PC-3 (cell line): Measurements from ENCODE around the gene DPPA4. TPM values are rescaled to one million over a fixed set of nuclear protein-coding genes. Genes with fewer than 3 reads are reported as not detected.
"Not testable (repeated sequence)": the region's sequence is repeated elsewhere in the genome, so short reads cannot be mapped to it uniquely, and the experiment has no call there.

Experiments used
- ATAC-seq: fragments of 200-7000 bp; cut with Tn5 transposase; 2 replicates; pipeline ENCODE4 v1.9.1; 2020; ENCODE audit warnings: mild to moderate bottlenecking, moderate library complexity
- BruUV-seq: library from RNA; stranded (reverse); fragments of 400-500 nt; replicated peaks from 2 replicates; lab custom pipeline; 2021; lab: Mats Ljungman, UMichigan
- CTCF ChIA-PET: fragments of 300-600 bp; sonication (Branson Sonifier 250); formaldehyde crosslinking; loops from one replicate; lab custom pipeline; 2022; ENCODE audit warnings: antibody characterized with exemption; lab: Charles Lee
- POLR2A ChIA-PET: fragments of 300-600 bp; sonication (Branson Sonifier 250); formaldehyde crosslinking; loops from one replicate; lab custom pipeline; 2022; ENCODE audit warnings: antibody characterized with exemption; ENCODE audit not compliant: unreplicated experiment; lab: Charles Lee
- DNase-seq: peaks from one replicate; pipeline ENCODE4 v3.0.0-alpha.2; 2015
- H2AFZ ChIP-seq: fragments of 300-600 bp; sonication (generic); 2 replicates; pipeline ENCODE4 v1.6.0; 2016; ENCODE audit warnings: antibody characterized with exemption, low read length
- H3F3A ChIP-seq: fragments of 300-600 bp; sonication (generic); one replicate; pipeline ENCODE4 v1.6.0; 2017; ENCODE audit warnings: antibody characterized with exemption, low read length, control low read depth, mild to moderate bottlenecking; ENCODE audit not compliant: unreplicated experiment
- H3K27ac ChIP-seq: fragments of 300-600 bp; sonication (generic); 2 replicates; pipeline ENCODE4 v1.5.1; 2016; ENCODE audit warnings: mild to moderate bottlenecking, low read length
- H3K27me3 ChIP-seq: fragments of 300-600 bp; sonication (generic); 2 replicates; pipeline ENCODE4 v1.6.1; 2016; ENCODE audit warnings: low read length, mixed read lengths
- H3K36me3 ChIP-seq: fragments of 300-600 bp; sonication (generic); 2 replicates; pipeline ENCODE4 v1.6.1; 2016; ENCODE audit warnings: low read depth, mixed run types, low read length, mixed read lengths
- H3K4me1 ChIP-seq: fragments of 300-600 bp; sonication (generic); 2 replicates; pipeline ENCODE4 v1.5.1; 2016; ENCODE audit warnings: low read length; ENCODE audit not compliant: insufficient read depth
- H3K4me2 ChIP-seq: fragments of 300-600 bp; sonication (generic); 2 replicates; pipeline ENCODE4 v1.6.0; 2016; ENCODE audit warnings: low read length
- H3K4me3 ChIP-seq: fragments of 300-600 bp; sonication (generic); 2 replicates; pipeline ENCODE4 v1.5.1; 2016; ENCODE audit warnings: mild to moderate bottlenecking, low read length, mixed read lengths
- H3K79me2 ChIP-seq: fragments of 300-600 bp; sonication (generic); 2 replicates; pipeline ENCODE4 v1.6.1; 2017; ENCODE audit warnings: low read length, mixed read lengths
- H3K9ac ChIP-seq: fragments of 300-600 bp; sonication (generic); 2 replicates; pipeline ENCODE4 v1.6.0; 2016; ENCODE audit warnings: mild to moderate bottlenecking, low read length
- H3K9me2 ChIP-seq: fragments of 300-600 bp; sonication (generic); replicated peaks from 2 replicates; pipeline ENCODE4 v1.6.1; 2016; ENCODE audit warnings: mixed run types, low read length, mixed read lengths
- H3K9me3 ChIP-seq: fragments of 300-600 bp; sonication (generic); 2 replicates; pipeline ENCODE4 v1.6.1; 2016; ENCODE audit warnings: low read length, mixed read lengths
- H4K20me1 ChIP-seq: fragments of 300-600 bp; sonication (generic); 2 replicates; pipeline ENCODE4 v1.6.1; 2016; ENCODE audit warnings: low read length, mixed read lengths
- CTCF ChIP-seq: fragments of 300-600 bp; sonication (generic); conservative IDR thresholded peaks from 2 replicates; pipeline ENCODE4 v1.5.1; 2017; ENCODE audit warnings: antibody characterized with exemption, low read depth, mild to moderate bottlenecking, low read length
- EZH2 ChIP-seq: fragments of 300-600 bp; sonication (generic); IDR thresholded peaks from one replicate; pipeline ENCODE4 v1.6.1; 2017; ENCODE audit warnings: antibody characterized with exemption, mild to moderate bottlenecking, low read length; ENCODE audit not compliant: unreplicated experiment
- EZH2phosphoT487 ChIP-seq: fragments of 300-600 bp; sonication (generic); IDR thresholded peaks from 2 replicates; pipeline ENCODE4 v1.6.1; 2018; ENCODE audit warnings: mild to moderate bottlenecking, antibody characterized with exemption, low read length, borderline replicate concordance
- intact Hi-C: fragments of 100-400 bp; cut with micrococcal nuclease; formaldehyde crosslinking; loops from 2 replicates; pipeline ENCODE4 v1.9.0; 2023
- total RNA-seq: library from RNA; depleted of rRNA; stranded (reverse); fragments of >200 nt; gene quantifications from 2 replicates; pipeline ENCODE4 v1.2.3, GENCODE V29; 2014

The DPPA4 gene
- total RNA-seq, 1 experiment from 2014 or later, result not detected

GRCh38 chr3:109384164-109384563 lies 46.8 kb upstream of the DPPA4 start:
- no peak for TF ChIP-seq EZH2
- no peak for TF ChIP-seq EZH2phosphoT487
- TF ChIP-seq CTCF, result no peak
- H4K20me1 ChIP-seq, result no peaks in the 10 kb centered on the region
- H3K9ac ChIP-seq, result no peak overlapping the region
- BruUV-seq, result no TSS peak
- no peaks in the 10 kb centered on the region for H3K4me1 ChIP-seq
- H3K4me2 ChIP-seq, result no peak overlapping the region
- H3F3A ChIP-seq, result no peaks in the 10 kb centered on the region
- ATAC-seq (no peak), DNase-seq (no peak)
- ChIA-PET CTCF (no interaction called here), POLR2A (no interaction called here)
- H3K9me3 ChIP-seq, result no peaks in the 10 kb centered on the region
- peaks cover 55% of the 10 kb centered on the region for H3K27me3 ChIP-seq
- no peak overlapping the region for H2AFZ ChIP-seq
- no peaks in the 10 kb centered on the region for H3K36me3 ChIP-seq
- no peaks in the 10 kb centered on the region for H3K79me2 ChIP-seq
- no peak overlapping the region for H3K27ac ChIP-seq
- no peak overlapping the region for H3K4me3 ChIP-seq
- intact Hi-C loops, result no loop called here
- H3K9me2 ChIP-seq, result no peaks in the 10 kb centered on the region

GRCh38 chr3:109382588-109382987 lies 45.2 kb upstream of the DPPA4 start:
- ChIA-PET CTCF (no interaction called here), POLR2A (no interaction called here)
- BruUV-seq, result no TSS peak
- no peak overlapping the region for H3K4me2 ChIP-seq
- no peaks in the 10 kb centered on the region for H3K79me2 ChIP-seq
- no peaks in the 10 kb centered on the region for H3F3A ChIP-seq
- H2AFZ ChIP-seq, result no peak overlapping the region
- H3K9ac ChIP-seq, result no peak overlapping the region
- H3K4me1 ChIP-seq, result no peaks in the 10 kb centered on the region
- no peak overlapping the region for H3K27ac ChIP-seq
- H3K9me2 ChIP-seq, result no peaks in the 10 kb centered on the region
- no peak for DNase-seq
- no peak for ATAC-seq
- peaks cover 45% of the 10 kb centered on the region for H3K27me3 ChIP-seq
- H4K20me1 ChIP-seq, result no peaks in the 10 kb centered on the region
- H3K9me3 ChIP-seq, result no peaks in the 10 kb centered on the region
- no peaks in the 10 kb centered on the region for H3K36me3 ChIP-seq
- no peak for TF ChIP-seq EZH2
- TF ChIP-seq CTCF, result no peak
- no peak for TF ChIP-seq EZH2phosphoT487
- intact Hi-C loops, result no loop called here
- no peak overlapping the region for H3K4me3 ChIP-seq

- DNase-seq, result no peak
- Histone ChIP-seq H3K9me2 (no peaks in the 10 kb centered on the region), H3K9me3 (no peaks in the 10 kb centered on the region), H3K27me3 (peaks cover 12% of the 10 kb centered on the region), H4K20me1 (no peaks in the 10 kb centered on the region), H2AFZ (no peak overlapping the region), H3K27ac (no peak overlapping the region), H3F3A (no peaks in the 10 kb centered on the region), H3K36me3 (no peaks in the 10 kb centered on the region), H3K79me2 (no peaks in the 10 kb centered on the region), H3K4me2 (no peak overlapping the region), H3K4me3 (no peak overlapping the region), H3K4me1 (no peaks in the 10 kb centered on the region), H3K9ac (no peak overlapping the region)
- intact Hi-C loops, result no loop called here
- no TSS peak for BruUV-seq
- no peak for ATAC-seq
- TF ChIP-seq EZH2phosphoT487 (no peak), CTCF (no peak), EZH2 (no peak)
- ChIA-PET POLR2A (no interaction called here), CTCF (interaction anchor here (0.6 kb wide), 1 partner anchor 352 kb away, joined by 3 read pairs; no protein-coding TSS in a partner anchor)
These were observed 38.6 kb upstream of the DPPA4 start for GRCh38 chr3:109375975-109376374.

GRCh38 chr3:109374434-109374833 lies 37.1 kb upstream of the DPPA4 start:
- H2AFZ ChIP-seq, intact Hi-C loops, H3K9ac ChIP-seq, ATAC-seq, H3F3A ChIP-seq, H3K27me3 ChIP-seq, H4K20me1 ChIP-seq, BruUV-seq, H3K9me3 ChIP-seq, H3K27ac ChIP-seq, CTCF ChIA-PET, POLR2A ChIA-PET, H3K4me3 ChIP-seq, H3K9me2 ChIP-seq, H3K4me1 ChIP-seq, H3K36me3 ChIP-seq, H3K79me2 ChIP-seq, H3K4me2 ChIP-seq: not testable (repeated sequence)
- DNase-seq, result peak; percentile 16
